WERI-Rb-1 (cell line): ENCODE results near the gene SMIM24.
A peak's percentile ranks its signal among the peaks of the same experiment; 100 is the strongest.

Experiments used
- DNase-seq: peaks from one replicate; pipeline ENCODE4 v3.0.0-alpha.2; 2020
- H3K27ac ChIP-seq: fragments of 250-450 bp; sonication (Bioruptor Pico); 2 replicates; pipeline ENCODE4 v1.5.1; 2020; ENCODE audit warnings: mild to moderate bottlenecking, moderate library complexity
- H3K27me3 ChIP-seq: fragments of 250-450 bp; sonication (Bioruptor Pico); 2 replicates; pipeline ENCODE4 v1.5.1; 2021; ENCODE audit warnings: mild to moderate bottlenecking, low read depth, moderate library complexity; ENCODE audit not compliant: insufficient read depth, severe bottlenecking
- H3K36me3 ChIP-seq: fragments of 250-450 bp; sonication (Bioruptor Pico); 2 replicates; pipeline ENCODE4 v1.5.1; 2020; ENCODE audit warnings: mild to moderate bottlenecking, moderate library complexity
- H3K4me3 ChIP-seq: 2 replicates; pipeline ENCODE4 v1.5.1; 2011; ENCODE audit warnings: low read depth, mild to moderate bottlenecking, control low read depth, low read length
- H3K9me3 ChIP-seq: fragments of 250-450 bp; sonication (Bioruptor Pico); 2 replicates; pipeline ENCODE4 v1.5.1; 2021; ENCODE audit warnings: mild to moderate bottlenecking, moderate library complexity; ENCODE audit not compliant: severe bottlenecking
- TF ChIP-seq, protein P1 (sequence below): IDR thresholded peaks from 2 replicates; pipeline ENCODE4 v1.5.1; 2011; ENCODE audit warnings: low read depth, mild to moderate bottlenecking, control low read depth, inconsistent platforms, low read length

Gene SMIM24

DNA sequence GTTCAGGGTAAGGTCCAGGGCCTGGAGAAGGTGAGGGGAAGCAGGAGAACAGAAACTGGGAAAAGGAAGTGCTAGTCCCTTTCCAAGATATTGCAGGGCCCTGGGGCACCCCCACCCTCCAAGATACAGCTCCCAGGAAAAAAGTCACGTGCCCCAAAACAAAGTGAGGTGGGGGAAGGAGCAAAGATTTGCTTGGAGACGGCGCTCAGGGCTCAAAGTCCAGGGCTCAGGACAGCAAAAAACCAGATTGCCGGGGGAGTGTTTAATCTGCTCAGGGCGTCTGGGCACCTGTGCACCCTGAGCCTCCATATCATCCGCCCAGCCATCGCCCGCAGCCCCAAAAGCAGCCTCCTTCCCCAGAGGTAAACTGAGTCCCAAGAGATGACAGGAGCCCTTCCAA is 6.3 kb downstream of the SMIM24 start:
- Histone ChIP-seq H3K36me3 (no peaks in the 10 kb centered on the region), H3K9me3 (no peaks in the 10 kb centered on the region), H3K27ac (no peak overlapping the region), H3K27me3 (peaks cover 10% of the 10 kb centered on the region), H3K4me3 (no peak overlapping the region)
- TF ChIP-seq, protein P1, sequence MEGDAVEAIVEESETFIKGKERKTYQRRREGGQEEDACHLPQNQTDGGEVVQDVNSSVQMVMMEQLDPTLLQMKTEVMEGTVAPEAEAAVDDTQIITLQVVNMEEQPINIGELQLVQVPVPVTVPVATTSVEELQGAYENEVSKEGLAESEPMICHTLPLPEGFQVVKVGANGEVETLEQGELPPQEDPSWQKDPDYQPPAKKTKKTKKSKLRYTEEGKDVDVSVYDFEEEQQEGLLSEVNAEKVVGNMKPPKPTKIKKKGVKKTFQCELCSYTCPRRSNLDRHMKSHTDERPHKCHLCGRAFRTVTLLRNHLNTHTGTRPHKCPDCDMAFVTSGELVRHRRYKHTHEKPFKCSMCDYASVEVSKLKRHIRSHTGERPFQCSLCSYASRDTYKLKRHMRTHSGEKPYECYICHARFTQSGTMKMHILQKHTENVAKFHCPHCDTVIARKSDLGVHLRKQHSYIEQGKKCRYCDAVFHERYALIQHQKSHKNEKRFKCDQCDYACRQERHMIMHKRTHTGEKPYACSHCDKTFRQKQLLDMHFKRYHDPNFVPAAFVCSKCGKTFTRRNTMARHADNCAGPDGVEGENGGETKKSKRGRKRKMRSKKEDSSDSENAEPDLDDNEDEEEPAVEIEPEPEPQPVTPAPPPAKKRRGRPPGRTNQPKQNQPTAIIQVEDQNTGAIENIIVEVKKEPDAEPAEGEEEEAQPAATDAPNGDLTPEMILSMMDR = no peak
- peak; percentile 37 for DNase-seq

DNA sequence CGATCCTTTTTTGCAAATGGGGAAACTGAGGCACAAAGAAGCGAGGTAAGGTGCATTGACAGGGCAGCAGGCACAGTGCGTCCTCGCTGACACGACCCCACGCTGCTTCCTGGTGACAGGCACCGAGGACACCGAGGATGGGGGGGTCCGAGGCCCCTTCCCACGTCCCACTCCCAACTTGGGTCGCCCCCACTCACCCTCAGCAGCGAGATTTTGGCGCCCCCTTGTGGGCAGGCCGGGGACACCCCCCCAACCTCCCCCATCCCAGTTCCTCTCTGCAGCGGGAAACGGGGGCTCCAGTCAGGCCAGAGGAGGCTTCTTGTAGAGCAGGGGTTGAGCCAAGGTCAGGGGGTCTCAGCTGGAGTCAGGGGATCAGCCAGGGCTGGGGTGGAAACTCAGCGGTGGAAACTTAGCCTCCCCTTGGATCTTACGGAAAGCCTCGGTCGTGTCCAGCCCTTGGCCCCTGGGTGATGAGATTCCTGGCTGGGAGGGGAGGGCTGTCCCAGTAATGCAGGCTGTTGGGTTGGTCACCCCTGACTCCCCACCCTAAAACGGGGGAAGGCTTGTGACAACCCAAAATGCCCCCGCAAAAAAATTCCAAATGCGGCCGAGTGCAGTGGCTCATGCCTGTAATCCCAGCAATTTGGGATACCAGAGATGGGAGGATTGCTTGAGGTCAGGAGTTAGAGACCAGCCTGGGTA is 8.2 kb downstream of the SMIM24 start:
- Histone ChIP-seq H3K4me3 (no peak overlapping the region), H3K27me3 (peaks cover 10% of the 10 kb centered on the region), H3K9me3 (no peaks in the 10 kb centered on the region), H3K36me3 (no peaks in the 10 kb centered on the region), H3K27ac (no peak overlapping the region)
- TF ChIP-seq, protein P1 = peak; percentile 93
- peak; percentile 59 for DNase-seq

DNA sequence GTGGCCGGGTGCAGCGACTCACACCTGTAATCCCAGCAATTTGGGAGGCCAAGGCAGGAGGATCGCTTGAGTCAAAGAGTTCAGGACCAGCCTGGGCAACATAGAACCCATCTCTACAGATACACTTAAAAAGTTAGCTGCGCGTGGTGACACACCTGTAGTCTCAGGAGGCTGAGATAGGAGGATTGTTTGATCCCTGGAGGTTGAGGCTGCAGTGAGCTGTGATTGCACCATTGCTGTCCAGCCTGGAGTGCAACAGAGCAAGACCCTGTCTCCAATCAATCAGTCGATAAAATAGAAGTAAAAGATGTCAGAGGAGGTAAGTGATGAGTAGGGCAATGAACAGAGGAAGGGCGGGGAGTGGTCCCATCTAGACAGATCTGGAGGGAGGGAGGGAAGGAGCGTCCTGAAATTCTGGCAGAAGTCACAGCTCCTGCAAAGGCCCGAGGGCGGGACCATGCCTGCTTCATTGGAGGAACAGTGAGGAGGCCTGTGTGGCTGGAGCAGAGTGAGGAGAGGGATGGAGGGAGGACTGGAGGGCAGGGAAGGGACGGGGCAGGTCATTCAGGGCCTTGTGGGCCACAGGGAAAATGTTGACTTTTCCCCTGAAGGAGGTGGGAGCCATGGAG is 9.7 kb downstream of the SMIM24 start:
- Histone ChIP-seq H3K27ac (no peak overlapping the region), H3K9me3 (no peaks in the 10 kb centered on the region), H3K27me3 (peaks cover 10% of the 10 kb centered on the region), H3K4me3 (no peak overlapping the region), H3K36me3 (no peaks in the 10 kb centered on the region)
- TF ChIP-seq, protein P1 = no peak
- DNase-seq = no peak

DNA sequence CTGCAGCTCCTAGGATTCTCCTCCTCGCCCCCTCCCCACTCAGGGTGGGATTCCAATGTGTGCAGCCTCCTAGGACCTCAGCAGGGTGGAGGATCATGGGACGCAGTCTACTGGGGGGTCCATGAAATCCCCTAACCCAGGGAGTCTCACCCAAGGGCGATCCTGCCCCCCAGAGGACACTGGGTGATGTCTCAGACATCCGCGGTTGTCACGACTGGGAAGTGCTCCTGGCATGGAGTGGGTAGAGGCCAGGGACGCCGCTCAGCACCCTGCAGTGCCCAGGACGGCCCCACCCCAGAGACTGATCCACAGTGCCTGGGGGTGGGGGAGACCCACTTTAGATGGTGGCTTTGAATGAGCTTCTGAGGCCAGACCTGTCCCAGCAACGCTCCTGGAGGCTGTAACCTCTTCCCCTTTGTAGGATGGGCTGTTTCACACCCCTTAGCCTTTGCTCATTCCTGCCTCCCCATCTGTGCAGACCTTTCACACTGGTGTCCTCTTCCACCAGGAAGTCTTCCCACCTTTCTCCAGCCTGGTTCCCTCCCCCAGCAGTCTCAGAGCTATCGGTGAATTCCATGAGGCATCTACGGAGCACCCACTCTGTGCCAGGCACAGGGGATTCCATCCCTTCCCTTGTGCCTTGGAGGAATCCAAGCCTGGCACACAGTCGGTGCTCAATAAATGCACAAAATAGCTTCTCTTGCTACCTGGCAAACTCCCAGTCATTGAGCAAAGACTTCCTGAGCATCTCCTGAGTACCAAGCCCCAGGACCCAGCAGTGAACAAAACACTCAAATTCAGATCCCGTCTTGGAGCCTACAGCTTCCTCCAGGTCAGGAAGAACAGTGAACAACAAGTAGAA is 10.5 kb downstream of the SMIM24 start:
- no peak for DNase-seq
- Histone ChIP-seq H3K27ac (no peak overlapping the region), H3K27me3 (peaks cover 10% of the 10 kb centered on the region), H3K4me3 (no peak overlapping the region), H3K9me3 (no peaks in the 10 kb centered on the region), H3K36me3 (no peaks in the 10 kb centered on the region)
- TF ChIP-seq, protein P1 = peak; percentile 41

DNA sequence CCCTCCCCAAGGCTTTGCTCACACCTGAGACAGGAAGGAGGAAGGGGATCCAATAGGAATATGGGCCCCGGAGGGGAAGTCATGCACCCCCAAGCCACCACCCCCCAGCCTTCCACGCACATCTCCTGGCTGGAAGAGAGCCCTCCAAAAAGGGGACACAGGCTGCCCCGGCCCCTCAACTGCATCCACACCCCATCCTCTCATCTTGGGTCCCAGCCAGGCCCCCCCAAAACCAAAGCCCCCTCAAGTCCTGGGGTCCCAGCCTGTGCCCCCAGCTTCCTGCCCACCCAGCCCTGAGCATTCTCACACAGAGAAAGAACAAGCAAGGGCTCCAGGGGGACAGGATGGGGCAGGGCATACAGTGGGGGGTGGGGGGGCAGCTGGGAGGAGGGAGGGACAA is 12.1 kb downstream of the SMIM24 start:
- TF ChIP-seq, protein P1 = no peak
- peaks cover 10% of the 10 kb centered on the region for H3K27me3 ChIP-seq
- H3K9me3 ChIP-seq = no peaks in the 10 kb centered on the region
- DNase-seq = no peak
- H3K4me3 ChIP-seq = no peak overlapping the region
- H3K36me3 ChIP-seq = no peaks in the 10 kb centered on the region; the same call in 1 of the 2 replicates
- H3K27ac ChIP-seq = no peak overlapping the region
